ENCODE data around the gene HS6ST1. TPM values are rescaled to one million over a fixed set of nuclear protein-coding genes. Genes with fewer than 3 reads are reported as not detected.

Gene HS6ST1
- total RNA-seq, 6 experiments from 2014 or later: 18.0 to 53.5 (median 31.0) TPM

- H3K4me1 ChIP-seq: peaks cover 4 to 63% (median 41%) of the 10 kb centered on the region in 4 donors
- DNase-seq: peak in 2 of 3 donors; percentile 30 to 56
- H3K27ac ChIP-seq: peak overlapping the region; percentile 73 to 89 (median 78)
- H3K9me3 ChIP-seq: no peaks in the 10 kb centered on the region
- WGBS (ENCODE audit: insufficient coverage, low coverage, low lambda C conversion rate, missing lambda C conversion rate): no CpG with 5 or more reads among the region's 11 CpGs
- no peak overlapping the region for H3K4me3 ChIP-seq
- ATAC-seq: peak in 1 of 4 donors; percentile 5
- H3K36me3 ChIP-seq: no peaks in the 10 kb centered on the region
- intact Hi-C loops (cut with DNase I): no loop called here
- H3K27me3 ChIP-seq: no peaks in the 10 kb centered on the region
- TF ChIP-seq CTCF (IDR thresholded peaks at IDR 0.05) (no peak), POLR2A (IDR thresholded peaks at IDR 0.05) (no peak)
These were observed 13.1 kb downstream of the HS6ST1 start for GRCh38 chr2:128305555-128306080.

DNA sequence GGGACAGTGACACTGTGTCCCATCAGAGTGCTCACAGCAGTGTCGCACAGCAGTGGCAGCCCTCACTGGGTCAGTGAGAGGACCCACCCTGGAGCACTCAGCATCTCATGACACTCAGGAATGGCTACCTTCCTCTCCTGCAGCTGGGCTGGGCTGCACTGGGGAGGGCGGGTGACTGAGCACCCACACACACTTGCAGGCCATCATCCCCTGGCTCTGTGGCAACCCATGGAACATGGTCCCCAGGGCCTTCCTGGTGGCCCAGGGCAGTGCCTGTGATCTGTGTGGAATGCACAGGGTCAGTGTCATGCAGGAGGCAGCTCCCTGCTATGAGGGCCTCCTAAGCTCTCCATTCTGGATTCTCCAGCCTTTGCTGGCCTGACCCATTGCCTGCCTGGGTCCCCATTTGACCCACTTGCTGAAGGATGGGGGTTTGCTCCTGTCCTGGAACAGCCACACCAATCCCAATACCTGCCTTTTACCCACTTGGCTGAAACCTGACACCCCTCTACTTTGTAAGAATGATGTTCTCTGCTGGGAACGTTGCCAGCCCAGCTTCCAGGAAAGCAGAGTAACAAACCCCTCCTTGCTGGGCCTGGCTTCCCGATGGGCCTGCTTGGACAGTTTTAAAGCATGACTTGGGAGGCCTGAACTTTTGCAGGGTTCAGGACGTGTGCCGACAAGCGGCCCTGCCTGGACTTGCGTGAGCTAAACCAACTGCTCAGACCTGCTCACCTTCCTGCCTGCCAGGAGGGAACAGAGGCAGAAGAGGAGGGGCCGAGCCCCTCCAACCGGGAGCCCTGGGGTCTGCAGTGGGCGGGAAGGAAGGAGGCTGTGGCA, 13.7 kb downstream of the HS6ST1 start:
- WGBS (ENCODE audit: insufficient coverage, low coverage, low lambda C conversion rate, missing lambda C conversion rate): 17% methylated on average over 1 of the region's 11 CpGs
- intact Hi-C loops (cut with DNase I): no loop called here

DNA sequence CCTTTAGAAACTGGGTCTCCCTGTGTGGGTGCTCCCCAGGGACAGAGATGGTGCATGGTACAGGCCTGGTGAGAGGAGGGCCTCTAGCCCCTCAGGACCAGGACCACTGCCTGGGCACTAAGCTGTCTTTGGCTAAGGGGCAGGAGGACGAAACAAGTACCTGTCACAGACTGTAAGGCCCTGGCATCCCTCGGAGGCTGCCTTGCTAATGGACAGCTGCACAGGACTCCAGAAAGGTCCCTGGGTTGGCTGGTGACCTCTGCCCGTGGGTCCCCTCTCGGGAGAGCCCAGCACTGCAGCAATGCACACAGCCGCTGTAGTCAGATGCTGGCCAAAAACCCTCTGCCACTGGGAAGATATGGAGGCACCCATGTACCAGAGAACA, 14.3 kb downstream of the HS6ST1 start:
- TF ChIP-seq POLR2A (IDR thresholded peaks at IDR 0.05) (no peak), CTCF (IDR thresholded peaks at IDR 0.05) (no peak)
- no CpG with 5 or more reads among the region's 5 CpGs for WGBS (ENCODE audit: insufficient coverage, low coverage, low lambda C conversion rate, missing lambda C conversion rate)
- no peaks in the 10 kb centered on the region for H3K36me3 ChIP-seq
- peak in 1 of 3 donors; percentile 37 for DNase-seq
- H3K9me3 ChIP-seq: no peaks in the 10 kb centered on the region
- intact Hi-C loops (cut with DNase I): no loop called here
- H3K27ac ChIP-seq: peak overlapping the region in 1 of 3 donors; percentile 89
- no peaks in the 10 kb centered on the region for H3K27me3 ChIP-seq
- peaks cover 4 to 63% (median 33%) of the 10 kb centered on the region in 4 donors for H3K4me1 ChIP-seq
- H3K4me3 ChIP-seq: no peak overlapping the region
- no peak for ATAC-seq

More for the DNA sequence above, 13.7 kb downstream of the HS6ST1 start:
- Histone ChIP-seq H3K27me3 (no peaks in the 10 kb centered on the region), H3K9me3 (no peaks in the 10 kb centered on the region), H3K27ac (peak overlapping the region; percentile 73 to 89 (median 78)), H3K36me3 (no peaks in the 10 kb centered on the region), H3K4me1 (peaks cover 4 to 60% (median 37%) of the 10 kb centered on the region in 4 donors), H3K4me3 (no peak overlapping the region)
- no peak for TF ChIP-seq CTCF (IDR thresholded peaks at IDR 0.05)
- no peak for TF ChIP-seq POLR2A (IDR thresholded peaks at IDR 0.05)
- ATAC-seq: peak; percentile 19 to 50 (median 42)
- DNase-seq: peak; percentile 77 to 88 (median 80)

DNA sequence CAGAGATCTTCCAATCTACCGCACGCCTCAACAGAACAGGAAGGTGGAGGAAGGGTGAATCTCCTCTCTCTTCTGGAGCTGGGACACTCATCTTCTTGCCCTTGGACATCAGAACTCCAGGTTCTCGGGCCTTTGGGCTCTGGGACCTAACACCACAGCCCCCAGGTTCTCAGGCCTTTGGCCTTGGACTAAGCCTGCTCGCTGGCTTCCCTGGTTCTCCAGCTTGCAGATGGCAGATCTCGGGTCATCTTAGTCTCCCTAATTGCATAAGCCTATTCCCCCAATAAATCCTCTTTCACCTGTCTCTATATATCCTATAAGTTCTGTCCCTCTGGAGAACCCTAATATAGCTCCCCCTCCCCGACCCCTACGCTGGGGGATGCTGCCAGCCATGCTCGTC, 14.8 kb downstream of the HS6ST1 start:
- H3K27me3 ChIP-seq: no peaks in the 10 kb centered on the region
- no peak overlapping the region for H3K4me3 ChIP-seq
- intact Hi-C loops (cut with DNase I): no loop called here
- WGBS (ENCODE audit: insufficient coverage, low coverage, low lambda C conversion rate, missing lambda C conversion rate): 96% methylated on average over 6 of the region's 8 CpGs
- peak overlapping the region in 1 of 3 donors; percentile 89 for H3K27ac ChIP-seq
- H3K9me3 ChIP-seq: no peaks in the 10 kb centered on the region
- TF ChIP-seq POLR2A (IDR thresholded peaks at IDR 0.05): no peak
- TF ChIP-seq CTCF (IDR thresholded peaks at IDR 0.05): no peak
- H3K4me1 ChIP-seq: peaks cover 4 to 61% (median 29%) of the 10 kb centered on the region in 4 donors
- no peak for ATAC-seq
- peak in 1 of 3 donors; percentile 14 for DNase-seq
- no peaks in the 10 kb centered on the region for H3K36me3 ChIP-seq

Measured in right lobe of liver (tissue), 6 donors.